ENCODE results near the gene NUP85. TPM values are rescaled to one million over a fixed set of nuclear protein-coding genes. Genes with fewer than 3 reads are reported as not detected.

Gene NUP85
- total RNA-seq, 1 experiment from 2014 or later: 141 TPM

DNA sequence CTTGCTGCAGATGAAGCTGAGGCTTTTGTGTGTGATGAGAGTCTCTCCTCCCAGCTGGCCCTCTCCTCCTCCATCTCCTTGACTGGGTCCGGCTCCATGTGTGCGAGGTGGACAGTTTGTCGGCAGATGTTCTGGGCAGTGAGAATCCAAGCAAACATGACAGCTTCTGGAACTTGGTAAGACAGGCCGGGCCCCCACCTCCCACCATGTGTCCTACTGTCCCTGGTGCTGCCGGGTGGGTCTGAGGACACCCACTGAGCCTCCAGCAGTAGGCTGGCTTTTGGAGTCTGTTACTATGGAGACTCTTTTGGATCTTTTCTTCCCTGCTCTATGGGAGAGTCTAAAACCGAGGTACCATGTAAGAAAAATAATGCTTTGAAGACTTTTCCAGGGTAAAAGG lies 12.7 kb downstream of the NUP85 start:
- CTCF ChIA-PET: no interaction called here
- H3K27me3 ChIP-seq (ENCODE audit: control insufficient read depth, insufficient read depth, low read length): no peaks in the 10 kb centered on the region
- H3K36me3 ChIP-seq (ENCODE audit: control insufficient read depth, insufficient read depth, low read length): peaks cover 13% of the 10 kb centered on the region
- BruUV-seq (replicated peaks): no TSS peak
- TF ChIP-seq, protein P1, sequence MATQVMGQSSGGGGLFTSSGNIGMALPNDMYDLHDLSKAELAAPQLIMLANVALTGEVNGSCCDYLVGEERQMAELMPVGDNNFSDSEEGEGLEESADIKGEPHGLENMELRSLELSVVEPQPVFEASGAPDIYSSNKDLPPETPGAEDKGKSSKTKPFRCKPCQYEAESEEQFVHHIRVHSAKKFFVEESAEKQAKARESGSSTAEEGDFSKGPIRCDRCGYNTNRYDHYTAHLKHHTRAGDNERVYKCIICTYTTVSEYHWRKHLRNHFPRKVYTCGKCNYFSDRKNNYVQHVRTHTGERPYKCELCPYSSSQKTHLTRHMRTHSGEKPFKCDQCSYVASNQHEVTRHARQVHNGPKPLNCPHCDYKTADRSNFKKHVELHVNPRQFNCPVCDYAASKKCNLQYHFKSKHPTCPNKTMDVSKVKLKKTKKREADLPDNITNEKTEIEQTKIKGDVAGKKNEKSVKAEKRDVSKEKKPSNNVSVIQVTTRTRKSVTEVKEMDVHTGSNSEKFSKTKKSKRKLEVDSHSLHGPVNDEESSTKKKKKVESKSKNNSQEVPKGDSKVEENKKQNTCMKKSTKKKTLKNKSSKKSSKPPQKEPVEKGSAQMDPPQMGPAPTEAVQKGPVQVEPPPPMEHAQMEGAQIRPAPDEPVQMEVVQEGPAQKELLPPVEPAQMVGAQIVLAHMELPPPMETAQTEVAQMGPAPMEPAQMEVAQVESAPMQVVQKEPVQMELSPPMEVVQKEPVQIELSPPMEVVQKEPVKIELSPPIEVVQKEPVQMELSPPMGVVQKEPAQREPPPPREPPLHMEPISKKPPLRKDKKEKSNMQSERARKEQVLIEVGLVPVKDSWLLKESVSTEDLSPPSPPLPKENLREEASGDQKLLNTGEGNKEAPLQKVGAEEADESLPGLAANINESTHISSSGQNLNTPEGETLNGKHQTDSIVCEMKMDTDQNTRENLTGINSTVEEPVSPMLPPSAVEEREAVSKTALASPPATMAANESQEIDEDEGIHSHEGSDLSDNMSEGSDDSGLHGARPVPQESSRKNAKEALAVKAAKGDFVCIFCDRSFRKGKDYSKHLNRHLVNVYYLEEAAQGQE (IDR thresholded peaks at IDR 0.05; ENCODE audit: insufficient read depth in 1 of 2, low read depth in 2 of 2, low read length in 1 of 2): no peak
- TF ChIP-seq SIN3A (IDR thresholded peaks at IDR 0.05; ENCODE audit: borderline replicate concordance, insufficient read depth, low read depth, low read length): no peak
- no peak for TF ChIP-seq TCF7L2 (IDR thresholded peaks at IDR 0.05; ENCODE audit: low read depth, low read length)
- no peak for TF ChIP-seq POLR2AphosphoS5 (IDR thresholded peaks at IDR 0.05; ENCODE audit: low read depth, low read length)
- TF ChIP-seq, protein P2, sequence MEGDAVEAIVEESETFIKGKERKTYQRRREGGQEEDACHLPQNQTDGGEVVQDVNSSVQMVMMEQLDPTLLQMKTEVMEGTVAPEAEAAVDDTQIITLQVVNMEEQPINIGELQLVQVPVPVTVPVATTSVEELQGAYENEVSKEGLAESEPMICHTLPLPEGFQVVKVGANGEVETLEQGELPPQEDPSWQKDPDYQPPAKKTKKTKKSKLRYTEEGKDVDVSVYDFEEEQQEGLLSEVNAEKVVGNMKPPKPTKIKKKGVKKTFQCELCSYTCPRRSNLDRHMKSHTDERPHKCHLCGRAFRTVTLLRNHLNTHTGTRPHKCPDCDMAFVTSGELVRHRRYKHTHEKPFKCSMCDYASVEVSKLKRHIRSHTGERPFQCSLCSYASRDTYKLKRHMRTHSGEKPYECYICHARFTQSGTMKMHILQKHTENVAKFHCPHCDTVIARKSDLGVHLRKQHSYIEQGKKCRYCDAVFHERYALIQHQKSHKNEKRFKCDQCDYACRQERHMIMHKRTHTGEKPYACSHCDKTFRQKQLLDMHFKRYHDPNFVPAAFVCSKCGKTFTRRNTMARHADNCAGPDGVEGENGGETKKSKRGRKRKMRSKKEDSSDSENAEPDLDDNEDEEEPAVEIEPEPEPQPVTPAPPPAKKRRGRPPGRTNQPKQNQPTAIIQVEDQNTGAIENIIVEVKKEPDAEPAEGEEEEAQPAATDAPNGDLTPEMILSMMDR (IDR thresholded peaks at IDR 0.05): no peak
- no peak overlapping the region for H3K4me3 ChIP-seq (ENCODE audit: low read depth in 2 of 2, low read length in 2 of 2)
- no peaks in the 10 kb centered on the region for H3K9me3 ChIP-seq (ENCODE audit: control insufficient read depth, insufficient read depth, low read depth, low read length)
- POLR2A ChIA-PET: no interaction called here
- intact Hi-C loops (cut with micrococcal nuclease; ENCODE audit: unreplicated experiment): no loop called here
- ATAC-seq (no peak), DNase-seq (ENCODE audit: low read depth, low spot score) (no peak)
- in situ Hi-C loops (cut with HindIII; ENCODE audit: low pct_unique_long_range_greater_than_20kb, low sequenced_read_pairs): no loop called here
- H3K27ac ChIP-seq (ENCODE audit: low read length): no peak overlapping the region
- H3K4me1 ChIP-seq (ENCODE audit: control insufficient read depth, insufficient read depth, low read length): no peaks in the 10 kb centered on the region

DNA sequence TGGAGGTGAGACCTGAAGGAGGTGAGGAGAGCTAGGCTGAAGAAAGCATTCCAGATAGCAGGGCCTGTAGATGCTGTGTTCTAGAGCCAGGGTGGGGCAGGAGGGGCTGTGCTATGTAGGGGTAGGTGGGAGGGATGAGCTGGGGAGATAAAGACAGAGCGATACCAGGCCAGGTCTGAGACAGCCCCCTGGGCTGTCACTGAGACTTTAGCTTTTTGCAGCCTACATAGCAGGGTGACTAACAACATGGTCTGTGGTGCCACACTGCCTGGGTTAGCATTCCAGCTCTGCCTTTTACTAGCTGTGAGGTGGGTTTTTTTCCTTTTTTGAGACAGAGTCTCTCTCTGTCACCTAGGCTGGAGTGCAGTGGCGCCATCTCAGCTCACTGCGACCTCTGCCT lies 14.3 kb downstream of the NUP85 start:
- H3K4me3 ChIP-seq (ENCODE audit: low read depth in 2 of 2, low read length in 2 of 2): no peak overlapping the region
- no peak for TF ChIP-seq SIN3A (IDR thresholded peaks at IDR 0.05; ENCODE audit: borderline replicate concordance, insufficient read depth, low read depth, low read length)
- no peak for TF ChIP-seq TCF7L2 (IDR thresholded peaks at IDR 0.05; ENCODE audit: low read depth, low read length)
- TF ChIP-seq POLR2AphosphoS5 (IDR thresholded peaks at IDR 0.05; ENCODE audit: low read depth, low read length): no peak
- TF ChIP-seq, protein P1 (IDR thresholded peaks at IDR 0.05; ENCODE audit: insufficient read depth in 1 of 2, low read depth in 2 of 2, low read length in 1 of 2): no peak
- TF ChIP-seq, protein P2 (IDR thresholded peaks at IDR 0.05): no peak
- ATAC-seq (no peak), DNase-seq (ENCODE audit: low read depth, low spot score) (no peak)
- CTCF ChIA-PET: interaction anchor here (0.6 to 0.7 kb wide), 3 partner anchors 21 to 116 kb away, joined by 4 to 5 read pairs (median 4); no protein-coding TSS in a partner anchor
- H3K27ac ChIP-seq (ENCODE audit: low read length): no peak overlapping the region
- BruUV-seq (replicated peaks): no TSS peak
- peaks cover 14% of the 10 kb centered on the region for H3K36me3 ChIP-seq (ENCODE audit: control insufficient read depth, insufficient read depth, low read length)
- in situ Hi-C loops (cut with HindIII; ENCODE audit: low pct_unique_long_range_greater_than_20kb, low sequenced_read_pairs) (no loop called here), intact Hi-C loops (cut with micrococcal nuclease; ENCODE audit: unreplicated experiment) (no loop called here)
- H3K27me3 ChIP-seq (ENCODE audit: control insufficient read depth, insufficient read depth, low read length): no peaks in the 10 kb centered on the region
- POLR2A ChIA-PET: interaction anchor here (0.6 kb wide), 1 partner anchor 36 kb away, joined by 5 read pairs; no protein-coding TSS in a partner anchor
- H3K9me3 ChIP-seq (ENCODE audit: control insufficient read depth, insufficient read depth, low read depth, low read length): no peaks in the 10 kb centered on the region
- no peaks in the 10 kb centered on the region for H3K4me1 ChIP-seq (ENCODE audit: control insufficient read depth, insufficient read depth, low read length)
